GM12878 (cell line): ENCODE results near the gene PVALEF. TPM values are rescaled to one million over a fixed set of nuclear protein-coding genes. Genes with fewer than 3 reads are reported as not detected.

ENCODE experiments used
- BCL11A ChIP-seq: IDR thresholded peaks from 2 replicates; pipeline ENCODE4 v1.6.1; 2011; ENCODE audit warnings: low read depth, low read length
- CUX1 ChIP-seq: IDR thresholded peaks from 2 replicates; pipeline ENCODE4 v1.6.1; 2012; ENCODE audit warnings: improper control_type of control experiment, low read depth, low read length; ENCODE audit not compliant: insufficient replicate concordance
- HDAC2 ChIP-seq: fragments of 200-600 bp; sonication (generic); IDR thresholded peaks from 2 replicates; pipeline ENCODE4 v1.6.1; 2017
- IKZF1 ChIP-seq: fragments of 450-650 bp; conservative IDR thresholded peaks from 2 replicates; pipeline ENCODE4 v1.6.1; 2017; ENCODE audit warnings: antibody characterized with exemption, mild to moderate bottlenecking
- MLLT1 ChIP-seq: fragments of 450-650 bp; IDR thresholded peaks from 2 replicates; pipeline ENCODE4 v1.6.1; 2016; ENCODE audit warnings: mild to moderate bottlenecking
- SMARCA5 ChIP-seq: fragments of 450-650 bp; IDR thresholded peaks from 2 replicates; pipeline ENCODE4 v1.6.1; 2017; ENCODE audit warnings: mild to moderate bottlenecking
- WRNIP1 ChIP-seq: IDR thresholded peaks from 2 replicates; pipeline ENCODE4 v1.6.1; 2011; ENCODE audit warnings: low read depth, low read length, improper control_type of control experiment, borderline replicate concordance
- polyA plus RNA-seq, 11 experiments: library from polyadenylated mRNA; depleted of rRNA in 4 of 11; unstranded in 6 of 11; stranded (reverse) in 5 of 11; fragments of >200 nt; fragmentation: Nextera tagmentation in 4 of 11; fragmentation: Illumina TruSeq in 1 of 11; extraction: Ambion mirVana in 4 of 11; extraction: Trizol in 1 of 11; gene quantifications; 1 replicate in 1 of 11; 2 replicates in 10 of 11; pipeline versions ENCODE4 v1.2.1 to v1.2.3, GENCODE V29; 2011 to 2016; ENCODE audit warnings: inconsistent platforms in 2 of 11, missing spikeins in 2 of 11, low read depth in 1 of 11
- total RNA-seq, 4 experiments: library from RNA; depleted of rRNA in 3 of 4; stranded (reverse); fragments of >200 nt in 3 of 4; fragmentation: Illumina TruSeq in 1 of 4; extraction: Trizol in 1 of 4; gene quantifications; 2 replicates each; pipeline versions ENCODE4 v1.2.1 to v1.2.3, GENCODE V29; 2013 to 2021

PVALEF gene
- total and polyA plus RNA-seq, 10 of the 15 experiments (the other 5 are each of a cell fraction or from before 2014, with no cell fraction given), result not detected

DNA sequence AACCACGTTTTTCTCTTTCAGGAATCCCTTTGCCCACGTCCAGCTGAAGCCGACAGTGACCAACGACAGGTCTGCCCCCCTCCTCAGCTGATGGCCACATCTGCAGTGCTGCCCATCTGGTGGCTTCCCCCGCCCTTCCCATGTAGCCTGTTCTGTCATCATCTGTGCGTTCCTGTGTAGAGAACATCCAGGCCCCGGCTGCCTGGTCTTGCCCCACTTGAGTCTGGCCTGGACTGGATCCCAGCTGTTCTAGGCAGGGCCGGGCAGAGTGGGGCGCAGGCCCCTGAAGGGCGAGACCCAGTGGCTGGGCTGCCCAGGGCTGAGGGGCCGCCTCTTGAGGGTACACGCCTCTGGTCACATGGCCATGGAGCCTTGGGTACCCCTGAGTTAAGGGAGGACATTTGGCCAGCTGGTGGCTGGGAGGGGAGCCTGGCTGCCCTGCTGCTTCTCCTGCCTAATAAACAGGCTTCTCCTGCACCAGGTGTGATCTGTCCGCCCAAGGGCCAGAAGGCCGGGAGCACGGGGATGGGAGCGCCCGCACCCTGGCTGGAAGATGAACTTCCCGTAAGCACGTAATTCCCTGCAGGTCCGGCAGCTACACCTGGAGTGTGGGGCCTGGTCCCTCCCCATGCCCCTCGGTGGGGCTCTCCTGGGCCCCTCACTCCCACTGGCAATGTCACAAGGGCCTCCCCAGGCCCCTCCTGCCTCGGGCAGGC, 49.4 kb upstream of the PVALEF start (continued):
- TF ChIP-seq MLLT1, result no peak
- TF ChIP-seq CUX1, result no peak
- TF ChIP-seq BCL11A, result no peak
- TF ChIP-seq WRNIP1, result no peak
- TF ChIP-seq IKZF1, result no peak
- no peak for TF ChIP-seq SMARCA5
- TF ChIP-seq HDAC2, result no peak
